GM21576 (cell line): ENCODE data around the gene FLVCR1.
A peak's percentile ranks its signal among the peaks of the same experiment; 100 is the strongest.
"Not testable (repeated sequence)": the region's sequence is repeated elsewhere in the genome, so short reads cannot be mapped to it uniquely, and the experiment has no call there.

Experiments used
- ATAC-seq: cut with Tn5 transposase; IDR thresholded peaks from one replicate; pipeline ENCODE4 v1.9.1; 2021; ENCODE audit warnings: mild to moderate bottlenecking, moderate library complexity; ENCODE audit not compliant: unreplicated experiment

Gene FLVCR1

DNA sequence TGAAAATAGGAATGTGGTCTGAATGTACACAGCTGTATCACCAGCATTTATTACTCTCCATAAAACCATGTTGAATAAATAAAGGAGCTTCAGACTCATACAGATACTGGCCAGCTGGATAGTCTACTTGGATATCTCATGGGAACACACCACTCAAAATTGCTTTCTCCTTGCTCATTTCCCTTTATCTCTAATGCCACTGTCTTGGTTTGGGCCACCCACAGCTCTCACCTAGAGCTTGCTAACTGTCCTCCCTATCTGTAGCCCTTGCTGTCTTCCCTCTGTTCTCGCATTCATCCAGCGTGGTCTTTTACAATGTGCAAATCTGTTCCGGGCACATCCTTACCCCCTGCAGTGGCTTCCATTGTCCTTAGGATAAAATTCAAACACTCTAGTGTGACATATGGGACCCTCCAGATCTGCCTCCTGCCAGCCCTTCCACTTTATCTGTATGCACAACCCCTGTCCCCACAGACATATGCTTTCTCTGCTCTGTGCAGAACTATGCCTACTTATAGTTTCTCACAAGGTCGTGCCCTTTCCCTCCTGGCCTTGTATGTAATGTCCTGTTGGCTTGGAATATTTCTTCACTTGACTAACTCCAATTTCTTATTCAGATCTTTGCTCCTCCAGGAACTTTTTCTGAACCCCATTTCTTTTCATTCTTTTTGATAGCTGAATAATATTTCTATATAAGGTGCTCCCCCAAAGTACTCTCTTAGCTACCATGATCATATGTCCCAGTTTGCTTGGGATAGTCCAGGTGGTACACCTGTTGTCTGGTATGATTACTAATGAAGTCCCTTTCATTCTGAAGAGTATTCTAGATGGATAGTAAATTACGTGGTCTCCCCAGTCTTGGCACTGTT is 2.9 kb downstream of the FLVCR1 start:
- no peak for ATAC-seq

GRCh38 chr1:212862111-212862690 is 4.1 kb downstream of the FLVCR1 start:
- no peak for ATAC-seq

- not testable (repeated sequence) for ATAC-seq
These were observed 5.3 kb downstream of the FLVCR1 start for GRCh38 chr1:212863345-212863744.

DNA sequence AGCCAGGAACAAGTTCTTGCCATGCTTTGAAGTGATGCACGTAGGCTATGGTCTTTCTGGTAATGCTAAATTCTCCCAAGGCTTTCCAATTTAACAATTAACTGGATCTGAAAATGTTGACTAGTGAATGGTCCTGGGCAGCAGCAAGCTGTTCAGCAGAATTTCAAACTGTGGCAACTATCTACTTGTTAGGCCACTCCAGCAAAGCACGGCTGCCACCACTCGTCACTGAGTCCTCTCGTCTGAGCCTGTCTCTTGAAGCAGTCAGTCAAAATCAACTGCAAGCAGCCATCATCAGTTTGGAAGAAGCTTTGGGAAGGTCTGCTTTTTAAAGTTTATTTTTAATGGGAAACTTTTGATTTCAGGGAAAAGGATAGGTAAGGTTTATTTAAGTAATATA is 6.1 kb downstream of the FLVCR1 start:
- ATAC-seq, result no peak

DNA sequence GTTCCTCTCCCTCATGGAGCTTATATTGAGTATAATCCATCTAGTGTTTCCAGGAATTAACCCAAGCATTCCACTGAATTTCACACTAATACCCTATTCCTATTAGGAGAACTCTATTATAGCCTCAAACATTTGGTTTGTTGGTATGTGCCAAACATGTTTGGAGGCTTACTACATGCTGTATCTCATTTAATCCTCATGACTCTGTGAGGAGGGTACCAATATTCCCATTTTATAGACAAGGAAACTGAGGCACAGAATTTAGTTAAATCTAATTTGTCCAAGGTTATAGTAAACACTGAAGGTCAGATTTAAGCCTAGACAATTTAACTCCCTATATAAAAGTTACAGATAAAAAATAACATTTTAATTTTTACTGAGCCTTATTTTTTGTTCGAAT is 9.1 kb downstream of the FLVCR1 start:
- no peak for ATAC-seq

DNA sequence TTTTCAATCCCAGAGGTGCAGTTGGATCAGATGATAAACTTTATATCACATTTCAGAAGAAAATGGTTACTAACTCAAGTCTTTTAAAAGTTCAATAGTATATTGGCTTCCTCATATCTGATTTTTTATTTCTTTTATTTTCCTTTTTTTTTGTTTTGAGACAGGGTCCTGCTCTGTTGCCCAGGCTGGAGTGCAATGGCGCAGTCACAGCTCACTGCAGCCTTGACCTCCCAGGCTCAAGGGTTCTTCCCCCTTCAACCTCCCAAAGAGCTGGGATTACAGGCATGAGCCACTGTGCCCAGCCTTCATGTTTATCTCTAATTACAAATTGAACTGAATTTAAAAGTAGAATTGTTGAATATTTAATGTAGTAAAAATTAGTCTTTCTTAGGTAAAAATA is 13.9 kb downstream of the FLVCR1 start:
- no peak for ATAC-seq

DNA sequence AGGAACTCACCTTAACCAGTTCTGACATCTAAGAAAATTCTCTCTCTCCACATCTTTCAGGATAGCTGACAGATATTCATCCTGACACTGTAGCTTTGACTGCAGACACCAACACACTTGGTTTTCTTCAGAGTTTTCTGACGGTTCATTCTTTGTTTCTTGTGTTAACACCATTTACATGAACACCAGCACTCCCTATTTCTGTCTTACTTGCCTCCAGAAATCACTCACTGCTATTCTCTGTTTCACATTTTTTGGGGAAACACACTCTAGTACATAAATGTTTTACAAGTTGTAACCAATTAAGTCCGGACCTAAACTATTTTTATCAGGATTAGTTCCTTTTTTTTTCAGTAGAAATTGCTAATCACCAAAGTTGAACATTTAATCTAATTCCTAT is 15.4 kb downstream of the FLVCR1 start:
- peak; percentile 60 for ATAC-seq

GRCh38 chr1:212878418-212878817 is 20.3 kb downstream of the FLVCR1 start:
- ATAC-seq, result no peak

GRCh38 chr1:212879947-212880690 is 22.0 kb downstream of the FLVCR1 start:
- ATAC-seq, result no peak

- no peak for ATAC-seq
These were observed 26.5 kb downstream of the FLVCR1 start for GRCh38 chr1:212884592-212884991.

- ATAC-seq, result no peak
These were observed 34.0 kb downstream of the FLVCR1 start for GRCh38 chr1:212892108-212892507.

- ATAC-seq, result no peak
These were observed 41.8 kb downstream of the FLVCR1 start for GRCh38 chr1:212899845-212900244.

- ATAC-seq, result no peak
These were observed 43.2 kb downstream of the FLVCR1 start for GRCh38 chr1:212901290-212901689.

DNA sequence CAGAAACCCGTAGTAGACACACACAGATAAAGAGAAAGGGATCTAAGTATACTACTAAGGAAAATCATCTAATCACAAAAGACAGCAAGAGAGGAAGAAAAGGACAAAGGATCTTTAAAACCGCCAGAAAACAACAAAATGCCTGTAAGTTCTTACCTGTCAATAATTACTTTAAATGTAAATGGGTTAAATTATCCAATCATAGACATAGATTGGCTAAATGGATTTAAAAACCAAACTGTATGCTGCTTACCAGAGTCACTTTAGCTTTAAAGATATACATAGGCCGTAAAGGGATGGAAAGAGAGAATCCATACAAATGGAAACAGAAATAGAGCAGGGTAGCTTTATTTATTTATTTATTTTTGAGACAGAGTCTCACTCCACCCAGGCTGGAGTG is 44.0 kb downstream of the FLVCR1 start:
- ATAC-seq, result no peak

DNA sequence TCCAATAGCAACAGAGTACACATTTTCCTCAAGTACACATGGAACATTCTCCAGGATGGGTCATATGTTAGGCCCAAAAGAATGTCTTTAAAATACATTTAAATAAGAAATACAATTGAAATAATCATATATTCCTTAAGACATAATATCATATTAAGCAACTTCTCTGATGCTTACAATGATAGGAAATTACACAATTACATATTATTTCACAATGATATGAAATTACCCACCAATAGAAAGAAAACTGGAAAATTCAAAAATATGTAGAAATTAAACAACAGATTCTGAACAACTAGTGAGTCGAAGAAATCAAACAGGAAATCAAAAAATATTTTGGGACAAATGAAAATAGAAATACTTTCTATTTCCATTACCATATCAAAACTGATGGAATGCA is 45.6 kb downstream of the FLVCR1 start:
- no peak for ATAC-seq

GRCh38 chr1:212908071-212908470 is 50.0 kb downstream of the FLVCR1 start:
- not testable (repeated sequence) for ATAC-seq

DNA sequence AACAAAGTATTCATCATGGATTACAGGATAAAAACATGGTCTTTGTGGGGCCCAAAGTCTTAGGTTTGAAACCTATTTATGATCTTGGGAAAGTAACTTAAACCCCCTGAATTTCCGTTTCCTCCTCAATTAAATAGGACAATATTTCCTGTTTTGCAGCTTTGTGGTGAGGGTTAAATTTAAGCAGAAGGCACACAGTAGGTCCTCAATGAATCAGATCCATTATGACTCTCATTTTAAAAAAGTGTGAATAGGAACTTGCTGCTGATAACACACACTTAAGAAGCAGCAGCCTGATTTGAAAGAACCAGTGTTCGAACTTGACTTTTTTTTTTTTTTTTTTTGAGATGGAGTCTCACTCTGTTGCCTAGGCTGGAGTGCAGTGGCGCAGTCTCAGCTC is 50.9 kb downstream of the FLVCR1 start:
- ATAC-seq, result no peak

DNA sequence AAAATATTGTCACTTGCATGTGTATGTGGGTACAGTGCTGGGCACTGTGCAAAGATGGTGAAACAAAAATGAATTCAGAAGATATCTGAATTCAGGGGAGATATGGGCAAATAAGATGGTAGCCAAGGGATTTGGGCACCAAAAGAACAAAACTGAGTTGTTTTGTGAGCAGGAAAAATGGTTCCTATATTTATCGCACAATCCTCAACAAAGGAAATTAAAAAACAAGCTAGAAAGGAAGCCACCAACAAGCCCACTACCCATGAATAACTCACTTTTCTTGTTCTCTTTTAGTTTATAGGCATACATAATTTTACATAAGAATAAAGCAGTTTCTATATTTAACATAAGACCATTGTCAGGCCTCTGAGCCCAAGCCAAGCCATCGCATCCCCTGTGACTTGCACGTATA is 51.6 kb downstream of the FLVCR1 start:
- no peak for ATAC-seq

GRCh38 chr1:212910213-212910612 is 52.1 kb downstream of the FLVCR1 start:
- ATAC-seq, result not testable (repeated sequence)

GRCh38 chr1:212913638-212914037 is 55.6 kb downstream of the FLVCR1 start:
- not testable (repeated sequence) for ATAC-seq

DNA sequence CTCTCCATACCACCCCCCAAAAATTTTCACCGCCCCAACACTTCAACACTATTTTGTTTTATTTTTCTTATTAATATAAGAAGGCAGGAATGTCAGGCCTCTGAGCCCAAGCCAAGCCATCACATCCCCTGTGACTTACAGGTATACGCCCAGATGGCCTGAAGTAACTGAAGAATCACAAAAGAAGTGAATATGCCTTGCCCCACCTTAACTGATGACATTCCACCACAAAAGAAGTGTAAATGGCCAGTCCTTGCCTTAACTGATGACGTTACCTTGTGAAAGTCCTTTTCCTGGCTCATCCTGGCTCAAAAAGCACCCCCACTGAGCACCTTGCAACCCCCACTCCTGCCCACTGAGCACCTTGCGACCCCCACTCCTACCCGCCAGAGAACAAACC is 56.0 kb downstream of the FLVCR1 start:
- not testable (repeated sequence) for ATAC-seq

DNA sequence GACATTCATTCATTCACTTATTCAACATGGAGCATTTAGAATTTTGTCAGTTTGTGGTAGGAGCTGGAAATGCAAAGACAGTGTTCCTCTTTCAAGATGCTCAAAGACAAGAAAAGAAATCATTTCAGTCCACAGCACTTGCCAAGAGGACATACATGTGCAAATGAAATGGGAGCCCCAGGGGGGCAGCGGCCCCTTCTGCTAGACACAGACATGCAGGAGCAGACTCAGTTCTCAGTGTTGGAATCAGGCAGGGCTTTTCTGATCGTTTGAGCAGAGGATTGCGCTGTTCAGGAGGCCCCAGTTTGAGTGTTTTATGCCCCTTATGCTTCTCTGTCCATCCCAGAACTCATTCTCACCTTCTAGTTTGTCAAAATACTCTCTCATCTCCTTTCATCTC is 56.7 kb downstream of the FLVCR1 start:
- ATAC-seq, result no peak
